ENCODE data around the gene HSD11B1. TPM values are rescaled to one million over a fixed set of nuclear protein-coding genes. Genes with fewer than 3 reads are reported as not detected.
A peak's percentile ranks its signal among the peaks of the same experiment; 100 is the strongest.

The HSD11B1 gene
- total RNA-seq, 4 donors from 2014 or later = 1.5 to 5.9 (median 4.0) TPM; not detected in 1

DNA sequence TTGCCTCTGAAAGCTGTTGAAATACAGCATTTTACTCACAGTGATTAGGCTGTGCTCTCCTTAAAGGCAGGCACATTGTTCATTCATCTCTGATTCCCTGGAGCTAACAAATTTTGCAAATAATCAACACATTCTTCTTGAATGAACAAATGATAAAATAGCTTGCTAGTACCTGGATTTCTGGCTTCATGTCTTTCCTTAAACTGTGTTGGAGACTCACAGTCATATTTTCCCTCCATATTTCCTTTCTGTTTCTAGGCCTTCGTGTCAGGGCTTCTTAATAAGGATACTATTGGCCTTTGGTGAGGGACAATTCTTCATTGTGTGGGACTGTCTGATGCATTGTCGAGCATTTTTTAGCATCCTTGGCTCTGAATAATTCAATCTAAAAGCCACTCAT lies 9.7 kb downstream of the HSD11B1 start:
- Histone ChIP-seq H3K36me3 (no peaks in the 10 kb centered on the region), H3K27ac (no peak overlapping the region), H3K9me3 (no peaks in the 10 kb centered on the region), H3K4me3 (no peak overlapping the region), H3K27me3 (no peaks in the 10 kb centered on the region), H3K4me1 (peaks cover 0 to 12% (median 0%) of the 10 kb centered on the region in 3 donors)
- no peak for DNase-seq
- intact Hi-C loops (cut with DNase I) = no loop called here
- TF ChIP-seq POLR2A (IDR thresholded peaks at IDR 0.05) (no peak), CTCF (IDR thresholded peaks at IDR 0.05) (no peak)
- WGBS, 2 donors = 65 to 76% methylated on average over 2 of the region's 2 CpGs

- Histone ChIP-seq H3K36me3 (no peaks in the 10 kb centered on the region), H3K9me3 (no peaks in the 10 kb centered on the region), H3K27me3 (no peaks in the 10 kb centered on the region), H3K27ac (no peak overlapping the region), H3K4me1 (peaks cover 0 to 17% (median 0%) of the 10 kb centered on the region in 3 donors), H3K4me3 (no peak overlapping the region)
- intact Hi-C loops (cut with DNase I) = no loop called here
- TF ChIP-seq CTCF (IDR thresholded peaks at IDR 0.05) (no peak), POLR2A (IDR thresholded peaks at IDR 0.05) (no peak)
- no peak for DNase-seq
Measured at GRCh38 chr1:209715314-209715713, 10.7 kb downstream of the HSD11B1 start.

DNA sequence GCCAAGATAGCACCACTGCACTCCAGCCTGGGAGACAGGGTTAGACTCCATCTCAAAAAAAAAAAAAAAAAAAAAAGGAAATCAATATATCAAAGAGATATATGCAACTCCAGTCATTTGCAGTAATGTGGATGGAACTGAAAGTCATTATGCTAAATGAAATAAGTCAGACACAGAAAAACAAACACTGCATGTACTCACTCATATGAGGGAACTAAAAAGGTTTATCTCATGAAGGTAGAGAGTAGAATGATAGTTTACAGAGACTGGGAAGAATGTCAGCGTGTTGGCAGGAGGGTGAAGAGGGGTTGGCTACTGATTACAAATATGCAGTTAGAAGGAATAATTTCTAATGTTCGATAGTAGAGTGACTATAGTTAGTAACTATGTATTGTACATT lies 13.2 kb downstream of the HSD11B1 start:
- DNase-seq = no peak
- Histone ChIP-seq H3K9me3 (no peaks in the 10 kb centered on the region), H3K27ac (no peak overlapping the region), H3K4me1 (peaks cover 4 to 42% (median 12%) of the 10 kb centered on the region in 3 donors), H3K36me3 (no peaks in the 10 kb centered on the region), H3K4me3 (no peak overlapping the region), H3K27me3 (no peaks in the 10 kb centered on the region)
- no peak for TF ChIP-seq CTCF (IDR thresholded peaks at IDR 0.05)
- TF ChIP-seq POLR2A (IDR thresholded peaks at IDR 0.05) = no peak
- intact Hi-C loops (cut with DNase I) = no loop called here
- 80 to 84% methylated on average over 2 of the region's 2 CpGs for WGBS, 2 donors

DNA sequence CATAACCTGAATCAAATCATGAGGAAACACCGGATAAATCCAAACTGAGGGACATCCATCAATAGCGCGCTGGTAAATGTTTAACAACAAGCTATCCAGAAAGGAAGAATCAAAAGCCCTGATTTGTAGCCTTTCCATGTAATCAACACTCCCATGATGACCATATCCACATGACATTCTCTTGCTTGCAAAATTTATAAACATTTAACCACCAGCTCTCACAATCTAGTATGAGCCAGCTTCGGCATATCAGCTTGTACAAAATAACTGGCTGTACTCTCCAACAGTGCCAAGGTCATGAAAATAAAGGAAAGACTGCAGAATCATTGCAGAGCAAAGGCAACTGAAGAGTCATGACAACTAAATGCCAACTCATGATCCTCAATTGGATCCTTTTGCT lies 15.7 kb downstream of the HSD11B1 start:
- no peak overlapping the region for H3K4me3 ChIP-seq
- no peaks in the 10 kb centered on the region for H3K36me3 ChIP-seq
- no peaks in the 10 kb centered on the region for H3K27me3 ChIP-seq
- no peak for TF ChIP-seq POLR2A (IDR thresholded peaks at IDR 0.05)
- no peak for TF ChIP-seq CTCF (IDR thresholded peaks at IDR 0.05)
- no peak for DNase-seq
- H3K27ac ChIP-seq = peak overlapping the region in 3 of 4 donors; percentile 26 to 42 (median 31)
- H3K9me3 ChIP-seq = no peaks in the 10 kb centered on the region
- peaks cover 4 to 46% (median 14%) of the 10 kb centered on the region in 3 donors for H3K4me1 ChIP-seq
- intact Hi-C loops (cut with DNase I) = no loop called here
- WGBS, 2 donors = 85 to 86% methylated on average over 4 of the region's 4 CpGs

GRCh38 chr1:209720826-209721225 lies 16.2 kb downstream of the HSD11B1 start:
- 71 to 81% methylated on average over 2 of the region's 2 CpGs for WGBS, 2 donors
- no peaks in the 10 kb centered on the region for H3K27me3 ChIP-seq
- intact Hi-C loops (cut with DNase I) = no loop called here
- no peaks in the 10 kb centered on the region for H3K9me3 ChIP-seq
- no peaks in the 10 kb centered on the region for H3K36me3 ChIP-seq
- peaks cover 4 to 41% (median 14%) of the 10 kb centered on the region in 3 donors for H3K4me1 ChIP-seq
- DNase-seq = no peak
- H3K4me3 ChIP-seq = no peak overlapping the region
- no peak for TF ChIP-seq POLR2A (IDR thresholded peaks at IDR 0.05)
- no peak for TF ChIP-seq CTCF (IDR thresholded peaks at IDR 0.05)
- peak overlapping the region in 3 of 4 donors; percentile 31 to 55 (median 42) for H3K27ac ChIP-seq
